Left renal pelvis (tissue), 4 donors: ENCODE data around the gene SLC30A7. TPM values are rescaled to one million over a fixed set of nuclear protein-coding genes. Genes with fewer than 3 reads are reported as not detected.

Source experiments
- DNase-seq, 4 donors: peaks; one replicate each; pipeline ENCODE4 v3.0.0-alpha.2; 2013; ENCODE audit warnings: low read depth in 4 of 4, low spot score in 3 of 4
- polyA plus RNA-seq, 4 donors: library from polyadenylated mRNA; unstranded; fragments of 120-200 nt; gene quantifications; one replicate each; pipeline ENCODE4 v1.2.1, GENCODE V29; 2013; ENCODE audit not compliant: insufficient read length in 4 of 4

The SLC30A7 gene
- polyA plus RNA-seq, 4 donors: 16.9 to 18.6 (median 18.2) TPM

GRCh38 chr1:100968621-100969020, 72.7 kb downstream of the SLC30A7 start:
- DNase-seq: no peak

DNA sequence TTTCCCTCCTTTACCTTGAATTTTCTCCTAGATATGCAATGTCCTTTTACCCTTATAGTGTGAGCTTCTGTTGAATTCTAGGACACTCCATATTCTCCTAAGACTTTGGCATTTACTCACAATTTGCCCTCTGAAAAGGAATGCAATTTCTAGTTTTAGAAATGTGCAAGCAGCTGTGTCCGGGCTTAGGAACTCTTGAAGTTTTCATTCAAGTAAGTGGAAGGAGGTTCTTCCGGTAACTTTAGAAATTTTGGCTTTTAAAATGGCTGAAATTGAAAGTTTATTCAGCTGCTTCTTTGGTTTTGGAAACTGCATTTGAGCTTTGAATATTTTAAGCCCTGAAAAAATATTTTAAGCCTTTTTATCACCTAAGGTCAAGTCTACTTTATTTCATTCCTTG, 73.4 kb downstream of the SLC30A7 start:
- no peak for DNase-seq

DNA sequence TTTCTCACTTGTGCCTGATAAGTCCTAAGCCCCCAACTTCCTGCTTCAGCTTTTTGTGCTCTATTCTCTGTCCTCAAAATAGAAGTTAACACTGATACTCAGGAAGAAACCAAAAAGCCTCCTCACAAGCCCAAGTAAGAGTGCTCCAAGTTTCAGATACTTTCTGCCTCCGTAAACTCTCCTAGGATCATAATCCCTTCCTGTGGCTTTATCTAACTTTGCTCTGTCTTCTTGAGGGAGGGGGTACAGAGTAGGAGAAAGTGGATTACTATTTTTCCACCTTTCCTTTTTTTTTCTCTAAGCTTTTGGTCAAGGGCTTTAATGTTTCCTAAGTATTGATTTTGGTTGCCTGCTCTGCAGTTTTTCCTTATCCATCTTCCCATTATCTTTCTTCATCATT, 75.1 kb downstream of the SLC30A7 start:
- no peak for DNase-seq

- no peak for DNase-seq
Observed at GRCh38 chr1:100972185-100972584, 76.3 kb downstream of the SLC30A7 start.

- no peak for DNase-seq
Observed at GRCh38 chr1:100976936-100977335, 81.0 kb downstream of the SLC30A7 start.

DNA sequence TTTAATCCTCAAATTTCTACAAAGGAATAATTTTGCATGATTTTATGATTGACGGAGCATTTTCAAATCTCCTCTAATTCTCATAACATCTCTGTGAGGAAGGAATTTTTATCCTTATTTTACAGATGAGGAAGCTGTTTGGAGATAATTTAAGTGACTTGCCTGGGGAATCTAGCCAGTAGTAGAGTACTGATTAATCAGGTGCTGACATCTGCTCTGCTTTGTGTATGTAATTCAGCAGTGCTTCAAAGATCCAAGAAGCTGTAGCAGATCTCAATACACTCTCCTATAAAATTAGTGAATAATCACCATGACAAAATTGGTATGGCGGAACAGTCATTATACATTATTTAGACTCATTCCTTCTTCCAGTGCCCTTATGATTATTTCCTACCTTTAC, 83.7 kb downstream of the SLC30A7 start:
- DNase-seq: no peak

DNA sequence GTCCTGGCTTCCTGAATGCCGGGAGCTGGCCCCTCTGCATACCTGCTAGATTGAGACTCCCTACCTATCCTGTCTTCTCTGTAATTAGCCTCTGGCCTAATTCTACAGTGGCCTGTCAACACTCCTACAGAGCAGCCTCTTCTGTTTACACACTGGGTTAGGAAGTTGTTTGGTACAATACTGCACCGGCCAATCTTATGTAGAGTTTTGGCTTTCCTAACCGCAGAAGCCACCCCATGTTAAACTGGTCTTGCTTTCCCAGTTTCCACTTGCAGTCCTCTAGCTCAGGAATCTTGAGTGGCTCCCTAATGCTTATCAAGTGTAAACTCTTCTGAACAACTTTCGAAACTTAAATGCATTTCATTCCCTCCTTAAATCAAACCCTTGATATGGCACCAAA, 86.9 kb downstream of the SLC30A7 start:
- DNase-seq: no peak

DNA sequence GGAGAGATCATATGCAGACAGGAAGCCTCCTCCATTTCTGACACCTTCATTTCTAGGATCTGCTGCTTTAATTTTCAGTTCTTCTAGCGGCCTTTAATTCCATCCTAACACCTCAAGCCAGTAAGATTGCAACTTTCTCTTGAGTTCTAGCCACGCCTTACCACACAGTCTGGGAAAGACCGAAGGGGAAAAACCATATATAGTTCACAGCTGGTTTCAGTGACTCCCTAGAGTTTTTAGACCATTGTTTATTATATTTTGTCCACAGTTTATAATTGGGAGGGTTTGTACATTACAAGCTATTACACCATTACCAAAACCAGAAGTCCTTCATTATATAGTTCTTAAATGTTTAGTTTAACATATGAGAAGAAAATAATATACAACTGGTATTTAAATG, 92.2 kb downstream of the SLC30A7 start:
- no peak for DNase-seq

- no peak for DNase-seq
Observed at GRCh38 chr1:100989306-100990077, 93.6 kb downstream of the SLC30A7 start.

DNA sequence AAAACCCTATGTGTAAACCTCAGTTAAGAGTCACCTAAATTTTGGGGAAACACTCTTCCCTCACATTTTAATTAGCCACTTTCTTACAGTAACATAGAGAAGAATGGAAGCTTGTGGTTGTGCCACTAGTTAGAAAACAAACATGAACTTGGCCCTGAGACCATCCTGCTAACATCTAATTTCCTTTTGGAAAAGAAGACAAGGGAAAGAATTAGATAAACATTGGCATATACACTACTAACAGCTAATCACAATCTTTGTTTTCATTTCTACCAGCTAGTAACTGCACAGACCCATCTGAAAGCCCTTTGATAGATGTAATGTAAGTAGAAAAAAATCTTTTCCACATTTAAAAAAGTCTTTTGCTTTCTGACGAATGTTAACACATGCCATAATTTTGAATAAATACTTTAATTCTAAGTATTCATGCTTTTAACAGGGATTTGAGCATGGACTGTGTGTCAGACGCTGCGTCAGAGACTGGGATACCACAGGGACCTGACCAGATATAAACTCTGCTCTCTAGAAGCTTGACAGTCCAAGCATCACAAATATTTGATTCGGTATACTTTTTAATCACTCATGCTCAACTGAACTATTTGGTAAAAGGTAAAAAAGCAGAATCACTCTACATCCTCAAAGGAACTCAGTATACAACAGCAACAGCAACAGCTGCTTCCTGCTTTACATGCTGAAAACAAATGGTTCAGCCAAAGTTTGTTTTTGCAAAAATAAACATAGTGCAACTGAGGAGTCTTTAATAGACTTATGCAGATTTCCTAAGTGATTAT, 99.5 kb downstream of the SLC30A7 start:
- peak in 3 of 4 donors; percentile 3 to 27 (median 7) for DNase-seq

DNA sequence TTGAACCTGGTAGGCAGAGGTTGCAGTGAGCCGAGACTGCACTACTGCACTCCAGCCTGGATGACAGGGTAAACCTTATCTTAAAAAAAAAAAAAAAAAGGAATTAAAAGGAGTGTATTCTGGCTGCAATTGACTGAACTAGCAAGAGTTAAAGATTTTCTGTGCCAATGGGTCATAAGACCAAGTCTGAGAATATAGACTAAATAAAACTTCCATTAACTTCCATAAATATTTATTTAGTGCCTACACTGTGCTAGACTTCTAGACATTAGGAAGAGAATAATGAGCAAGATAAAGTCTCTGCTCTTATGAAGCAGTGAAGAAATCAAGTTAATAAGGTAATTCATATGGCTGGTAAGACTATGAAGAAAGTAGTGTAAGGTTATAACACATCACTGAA, 102.5 kb downstream of the SLC30A7 start:
- no peak for DNase-seq

DNA sequence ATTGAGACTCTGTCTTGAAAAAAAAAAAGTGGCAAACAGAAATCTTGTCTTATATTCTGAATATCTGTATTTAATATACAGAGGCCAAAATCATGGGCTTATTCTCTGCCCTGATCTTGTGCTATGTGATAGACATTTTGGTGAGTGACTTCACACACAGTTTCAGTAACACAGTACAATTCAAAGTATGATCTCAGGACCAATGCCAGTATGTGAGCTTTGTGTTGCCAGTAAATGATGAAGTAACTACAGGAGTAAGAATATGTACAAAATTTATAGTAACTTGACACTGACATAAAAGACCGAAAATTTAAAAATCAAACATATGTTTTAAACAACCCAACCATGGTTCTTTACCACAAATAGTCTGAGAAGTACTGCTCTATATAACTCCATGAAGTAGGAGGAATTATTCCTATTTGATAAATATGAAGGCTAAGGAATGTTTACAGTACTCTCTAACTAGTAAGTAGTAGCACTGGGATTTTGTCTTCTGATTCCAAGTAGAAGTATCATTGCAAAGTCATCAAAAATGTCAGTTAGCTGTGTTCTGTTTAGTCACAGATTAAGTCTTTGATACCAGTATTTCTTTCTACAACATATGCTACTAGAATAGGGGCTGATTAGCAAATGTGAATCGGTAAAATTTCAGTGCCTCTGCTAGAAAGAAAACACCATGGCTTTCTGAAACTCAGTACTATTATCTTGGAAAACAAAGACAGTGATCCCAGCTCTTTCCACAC, 104.4 kb downstream of the SLC30A7 start:
- DNase-seq: no peak

- no peak for DNase-seq
Observed at GRCh38 chr1:101002551-101002950, 106.7 kb downstream of the SLC30A7 start.

GRCh38 chr1:101003012-101003650, 107.2 kb downstream of the SLC30A7 start:
- no peak for DNase-seq

DNA sequence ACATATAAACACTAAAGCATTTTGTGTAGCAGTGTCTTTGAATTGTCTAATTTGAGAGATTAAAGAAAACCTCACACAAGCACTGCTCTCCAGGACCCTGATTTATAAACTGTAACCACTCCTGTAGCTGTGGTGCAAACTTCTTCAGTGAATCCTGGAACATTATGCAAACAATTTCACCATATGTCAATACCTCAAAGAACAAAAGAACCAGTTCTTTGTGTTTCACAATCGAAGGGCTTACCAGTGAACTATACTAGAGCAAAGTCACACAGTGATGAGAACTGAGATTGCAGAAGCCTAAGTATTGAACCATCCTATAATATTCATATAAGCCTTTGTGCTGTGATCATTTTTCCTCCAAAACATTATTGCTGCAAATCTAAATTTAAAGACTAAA, 108.2 kb downstream of the SLC30A7 start:
- DNase-seq: no peak

- DNase-seq: no peak
Observed at GRCh38 chr1:101004670-101005069, 108.8 kb downstream of the SLC30A7 start.

DNA sequence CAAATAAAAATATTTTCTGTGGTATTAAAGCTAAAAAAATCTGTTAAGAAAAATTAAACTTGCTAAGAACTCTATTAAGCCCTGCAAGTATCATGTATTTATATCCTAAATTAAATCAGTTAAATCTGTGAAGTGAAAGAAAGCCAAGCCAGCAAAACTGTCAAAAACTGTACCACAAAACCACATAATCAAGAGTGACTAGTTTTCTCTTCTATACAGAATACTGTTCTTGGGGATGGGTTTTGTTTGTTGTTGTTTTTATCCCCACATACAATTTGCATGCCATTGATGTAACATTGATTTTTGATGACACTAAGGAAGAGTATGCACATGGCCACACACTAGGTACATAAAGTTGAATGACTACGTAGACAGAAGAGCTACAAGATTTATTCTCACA, 109.3 kb downstream of the SLC30A7 start:
- DNase-seq: no peak

DNA sequence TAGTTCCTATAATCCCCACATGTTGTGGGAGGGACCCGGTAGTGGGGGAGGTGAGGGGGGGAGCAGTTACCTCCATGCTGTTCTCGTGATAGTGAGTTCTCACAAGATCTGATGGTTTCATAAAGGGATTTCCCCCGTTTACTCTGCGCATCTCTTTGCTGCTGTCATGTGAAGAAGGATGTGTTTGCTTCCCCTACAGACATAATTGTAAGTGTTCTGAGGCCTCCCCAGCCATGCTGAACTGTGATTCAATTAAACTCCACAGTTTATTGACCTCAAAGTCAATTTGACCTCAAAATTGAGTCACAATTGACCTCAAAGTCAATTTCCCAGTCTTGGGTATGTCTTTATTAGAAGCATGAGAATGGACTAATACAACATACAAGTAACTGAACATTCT, 110.0 kb downstream of the SLC30A7 start:
- no peak for DNase-seq

- no peak for DNase-seq
Observed at GRCh38 chr1:101006553-101006952, 110.7 kb downstream of the SLC30A7 start.

GRCh38 chr1:101008229-101008834, 112.4 kb downstream of the SLC30A7 start:
- DNase-seq: no peak
